WTC11 (cell line): Measurements from ENCODE around the gene DHRS7B. TPM values are rescaled to one million over a fixed set of nuclear protein-coding genes. Genes with fewer than 3 reads are reported as not detected.

Experiments
- ATAC-seq: fragments of 200-7000 bp; cut with Tn5 transposase; 2 replicates; pipeline ENCODE4 v1.10.0; 2021; ENCODE audit warnings: mild to moderate bottlenecking, moderate library complexity
- CTCF ChIA-PET: fragments of 300-600 bp; sonication (Branson Sonifier 250); formaldehyde crosslinking; loops from one replicate; lab custom pipeline; 2021; ENCODE audit warnings: antibody characterized with exemption; lab: Charles Lee
- POLR2A ChIA-PET: fragments of 350-600 bp; sonication (Branson Sonifier 250); formaldehyde crosslinking; loops from one replicate; lab custom pipeline; 2021; ENCODE audit warnings: antibody characterized with exemption; lab: Charles Lee
- DNase-seq: peaks from one replicate; pipeline ENCODE4 v3.0.0; 2021; ENCODE audit warnings: low spot score
- H3K27ac Mint-ChIP-seq: 2 replicates; pipeline ENCODE4 v1.8.0; 2021; ENCODE audit warnings: mixed read lengths
- H3K27me3 Mint-ChIP-seq: 2 replicates; pipeline ENCODE4 v1.8.0; 2021; ENCODE audit warnings: low read depth, mild to moderate bottlenecking, moderate library complexity, mixed read lengths
- H3K36me3 Mint-ChIP-seq: 2 replicates; pipeline ENCODE4 v1.8.0; 2021; ENCODE audit warnings: mixed read lengths
- H3K4me1 Mint-ChIP-seq: 2 replicates; pipeline ENCODE4 v1.8.0; 2022; ENCODE audit warnings: mixed read lengths
- H3K4me3 Mint-ChIP-seq: 2 replicates; pipeline ENCODE4 v1.8.0; 2021; ENCODE audit warnings: mild to moderate bottlenecking, moderate library complexity, mixed read lengths
- H3K9me3 Mint-ChIP-seq: 2 replicates; pipeline ENCODE4 v1.8.0; 2021; ENCODE audit warnings: mixed read lengths
- CREM ChIP-seq: sonication (generic); formaldehyde crosslinking; IDR thresholded peaks from 2 replicates; pipeline ENCODE4 v1.8.1; 2022; ENCODE audit warnings: mild to moderate bottlenecking, missing genetic modification reagents, moderate library complexity
- EMX1 ChIP-seq: fragments of 250-450 bp; sonication (Bioruptor Pico); IDR thresholded peaks from 2 replicates; pipeline ENCODE4 v1.8.0; 2021; ENCODE audit warnings: mild to moderate bottlenecking
- GRHL2 ChIP-seq: fragments of 250-450 bp; sonication (Bioruptor Pico); IDR thresholded peaks from 2 replicates; pipeline ENCODE4 v1.8.0; 2022; ENCODE audit warnings: mild to moderate bottlenecking, moderate library complexity; ENCODE audit not compliant: insufficient replicate concordance, severe bottlenecking
- JUN ChIP-seq: sonication (generic); formaldehyde crosslinking; IDR thresholded peaks from 2 replicates; pipeline ENCODE4 v1.8.0; 2023; ENCODE audit warnings: mild to moderate bottlenecking, missing genetic modification reagents
- NR3C1 ChIP-seq: sonication (generic); formaldehyde crosslinking; conservative IDR thresholded peaks from 2 replicates; pipeline ENCODE4 v1.8.1; 2023; ENCODE audit warnings: low read depth, mild to moderate bottlenecking, missing genetic modification reagents
- OVOL2 ChIP-seq: fragments of 250-450 bp; sonication (Bioruptor Pico); IDR thresholded peaks from 2 replicates; pipeline ENCODE4 v1.9.0; 2021; ENCODE audit warnings: mild to moderate bottlenecking, borderline replicate concordance
- PRRX2 ChIP-seq: fragments of 250-450 bp; sonication (Bioruptor Pico); IDR thresholded peaks from 2 replicates; pipeline ENCODE4 v1.8.0; 2021; ENCODE audit warnings: mild to moderate bottlenecking
- SMAD3 ChIP-seq: sonication (generic); formaldehyde crosslinking; IDR thresholded peaks from 2 replicates; pipeline ENCODE4 v1.8.0; 2022; ENCODE audit warnings: missing genetic modification reagents, mild to moderate bottlenecking, borderline replicate concordance
- ZNF121 ChIP-seq: sonication (generic); formaldehyde crosslinking; IDR thresholded peaks from 2 replicates; pipeline ENCODE4 v1.8.0; 2023; ENCODE audit warnings: missing genetic modification reagents
- ZNF396 ChIP-seq: fragments of 250-450 bp; sonication (Bioruptor Pico); IDR thresholded peaks from 2 replicates; pipeline ENCODE4 v1.8.0; 2021; ENCODE audit warnings: mild to moderate bottlenecking, moderate library complexity, borderline replicate concordance
- ZNF416 ChIP-seq: fragments of 250-450 bp; sonication (Bioruptor Pico); IDR thresholded peaks from 2 replicates; pipeline ENCODE4 v1.9.0; 2021; ENCODE audit warnings: mild to moderate bottlenecking, inconsistent platforms
- total RNA-seq: library from RNA; stranded (reverse); gene quantifications from 3 replicates; pipeline ENCODE4 v1.2.3, GENCODE V29; 2021
- TF ChIP-seq, protein P1 (sequence below): sonication (generic); formaldehyde crosslinking; IDR thresholded peaks from 2 replicates; pipeline ENCODE4 v1.8.1; 2023; ENCODE audit warnings: mild to moderate bottlenecking, missing genetic modification reagents
- TF ChIP-seq, protein P2 (sequence below): sonication (generic); formaldehyde crosslinking; IDR thresholded peaks from 2 replicates; pipeline ENCODE4 v1.8.1; 2023; ENCODE audit warnings: mild to moderate bottlenecking, missing genetic modification reagents, moderate library complexity
- TF ChIP-seq, protein P3 (sequence below): fragments of 200-600 bp; IDR thresholded peaks from 2 replicates; pipeline ENCODE4 v1.8.0; 2022; ENCODE audit warnings: antibody characterized with exemption
- TF ChIP-seq, protein P4 (sequence below): fragments of 250-450 bp; sonication (Bioruptor Pico); IDR thresholded peaks from 2 replicates; pipeline ENCODE4 v1.9.0; 2021; ENCODE audit warnings: mild to moderate bottlenecking
- TF ChIP-seq, protein P5 (sequence below): sonication (generic); formaldehyde crosslinking; IDR thresholded peaks from 2 replicates; pipeline ENCODE4 v1.8.1; 2023; ENCODE audit warnings: mild to moderate bottlenecking, missing genetic modification reagents, borderline replicate concordance

DHRS7B gene
- total RNA-seq, 1 experiment from 2014 or later, result 15.6 TPM

DNA sequence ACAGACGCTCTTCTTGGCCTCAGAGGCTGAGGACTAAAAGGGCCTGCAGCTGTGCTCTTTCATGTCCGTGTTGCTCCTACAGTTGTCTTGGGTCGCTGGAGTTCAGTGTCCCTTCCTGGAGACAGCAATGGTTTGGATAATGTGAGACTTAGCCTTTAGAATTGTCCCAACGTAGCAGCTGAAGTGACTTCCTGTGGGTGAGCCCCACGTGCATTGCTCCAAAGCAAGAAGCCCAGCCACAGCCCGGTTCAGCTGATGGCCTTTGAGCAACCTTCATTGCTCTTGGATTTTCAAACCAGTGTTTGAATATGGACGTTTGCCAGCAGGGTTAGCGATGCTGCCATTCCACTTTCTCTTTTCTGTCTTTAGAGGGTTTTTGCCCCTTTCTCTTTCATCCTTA is 67.5 kb downstream of the DHRS7B start:
- Mint-ChIP-seq H3K27me3 (no peaks in the 10 kb centered on the region), H3K36me3 (peaks cover 30% of the 10 kb centered on the region), H3K27ac (peak overlapping the region; percentile 66), H3K9me3 (no peaks in the 10 kb centered on the region), H3K4me3 (no peak overlapping the region), H3K4me1 (peaks cover 34% of the 10 kb centered on the region)
- ATAC-seq (no peak), DNase-seq (no peak)
- ChIA-PET POLR2A (no interaction called here), CTCF (interaction anchor here (1.0 kb wide), 1 partner anchor 201 kb away, joined by 4 read pairs; no protein-coding TSS in a partner anchor)
- TF ChIP-seq PRRX2 (CRISPR knock-in tag), result no peak

DNA sequence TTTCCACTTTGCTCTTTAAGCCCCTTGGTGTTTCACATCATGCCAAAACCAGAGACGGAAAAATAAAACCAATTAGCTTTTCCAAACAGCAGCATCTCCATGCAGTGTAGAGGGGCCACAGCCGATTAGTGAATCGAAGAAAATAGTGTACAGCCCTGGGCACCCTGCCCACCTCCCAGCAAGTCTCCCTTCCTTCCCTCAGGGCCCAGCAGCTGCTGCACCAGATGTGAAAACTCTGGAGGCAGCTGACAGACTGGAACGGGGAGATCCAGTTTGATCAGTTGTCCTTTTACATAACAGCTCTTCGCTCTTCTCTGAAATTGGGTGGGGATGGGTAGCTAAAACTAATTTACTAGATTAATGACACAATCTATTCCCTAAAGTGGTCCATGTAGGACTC is 67.9 kb downstream of the DHRS7B start:
- TF ChIP-seq JUN (CRISPR knock-in tag) (no peak), PRRX2 (CRISPR knock-in tag) (no peak), NR3C1 (no peak), ZNF416 (CRISPR knock-in tag) (no peak), OVOL2 (no peak), EMX1 (CRISPR knock-in tag) (no peak), ZNF121 (CRISPR knock-in tag) (no peak)
- TF ChIP-seq, protein P1, sequence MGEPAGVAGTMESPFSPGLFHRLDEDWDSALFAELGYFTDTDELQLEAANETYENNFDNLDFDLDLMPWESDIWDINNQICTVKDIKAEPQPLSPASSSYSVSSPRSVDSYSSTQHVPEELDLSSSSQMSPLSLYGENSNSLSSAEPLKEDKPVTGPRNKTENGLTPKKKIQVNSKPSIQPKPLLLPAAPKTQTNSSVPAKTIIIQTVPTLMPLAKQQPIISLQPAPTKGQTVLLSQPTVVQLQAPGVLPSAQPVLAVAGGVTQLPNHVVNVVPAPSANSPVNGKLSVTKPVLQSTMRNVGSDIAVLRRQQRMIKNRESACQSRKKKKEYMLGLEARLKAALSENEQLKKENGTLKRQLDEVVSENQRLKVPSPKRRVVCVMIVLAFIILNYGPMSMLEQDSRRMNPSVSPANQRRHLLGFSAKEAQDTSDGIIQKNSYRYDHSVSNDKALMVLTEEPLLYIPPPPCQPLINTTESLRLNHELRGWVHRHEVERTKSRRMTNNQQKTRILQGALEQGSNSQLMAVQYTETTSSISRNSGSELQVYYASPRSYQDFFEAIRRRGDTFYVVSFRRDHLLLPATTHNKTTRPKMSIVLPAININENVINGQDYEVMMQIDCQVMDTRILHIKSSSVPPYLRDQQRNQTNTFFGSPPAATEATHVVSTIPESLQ, result no peak
- TF ChIP-seq, protein P2, sequence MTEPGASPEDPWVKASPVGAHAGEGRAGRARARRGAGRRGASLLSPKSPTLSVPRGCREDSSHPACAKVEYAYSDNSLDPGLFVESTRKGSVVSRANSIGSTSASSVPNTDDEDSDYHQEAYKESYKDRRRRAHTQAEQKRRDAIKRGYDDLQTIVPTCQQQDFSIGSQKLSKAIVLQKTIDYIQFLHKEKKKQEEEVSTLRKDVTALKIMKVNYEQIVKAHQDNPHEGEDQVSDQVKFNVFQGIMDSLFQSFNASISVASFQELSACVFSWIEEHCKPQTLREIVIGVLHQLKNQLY (CRISPR knock-in tag), result no peak
- TF ChIP-seq, protein P3, sequence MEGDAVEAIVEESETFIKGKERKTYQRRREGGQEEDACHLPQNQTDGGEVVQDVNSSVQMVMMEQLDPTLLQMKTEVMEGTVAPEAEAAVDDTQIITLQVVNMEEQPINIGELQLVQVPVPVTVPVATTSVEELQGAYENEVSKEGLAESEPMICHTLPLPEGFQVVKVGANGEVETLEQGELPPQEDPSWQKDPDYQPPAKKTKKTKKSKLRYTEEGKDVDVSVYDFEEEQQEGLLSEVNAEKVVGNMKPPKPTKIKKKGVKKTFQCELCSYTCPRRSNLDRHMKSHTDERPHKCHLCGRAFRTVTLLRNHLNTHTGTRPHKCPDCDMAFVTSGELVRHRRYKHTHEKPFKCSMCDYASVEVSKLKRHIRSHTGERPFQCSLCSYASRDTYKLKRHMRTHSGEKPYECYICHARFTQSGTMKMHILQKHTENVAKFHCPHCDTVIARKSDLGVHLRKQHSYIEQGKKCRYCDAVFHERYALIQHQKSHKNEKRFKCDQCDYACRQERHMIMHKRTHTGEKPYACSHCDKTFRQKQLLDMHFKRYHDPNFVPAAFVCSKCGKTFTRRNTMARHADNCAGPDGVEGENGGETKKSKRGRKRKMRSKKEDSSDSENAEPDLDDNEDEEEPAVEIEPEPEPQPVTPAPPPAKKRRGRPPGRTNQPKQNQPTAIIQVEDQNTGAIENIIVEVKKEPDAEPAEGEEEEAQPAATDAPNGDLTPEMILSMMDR, result no peak
- TF ChIP-seq, all 79 proteins: peak for 0
- ATAC-seq (no peak), DNase-seq (no peak)
- Mint-ChIP-seq H3K4me1 (peaks cover 39% of the 10 kb centered on the region), H3K4me3 (no peak overlapping the region), H3K36me3 (peaks cover 30% of the 10 kb centered on the region), H3K27me3 (no peaks in the 10 kb centered on the region), H3K9me3 (no peaks in the 10 kb centered on the region), H3K27ac (peak overlapping the region; percentile 66)
- CTCF ChIA-PET, result interaction anchor here (1.0 kb wide), 1 partner anchor 202 kb away, joined by 4 read pairs; no protein-coding TSS in a partner anchor
- POLR2A ChIA-PET, result no interaction called here

DNA sequence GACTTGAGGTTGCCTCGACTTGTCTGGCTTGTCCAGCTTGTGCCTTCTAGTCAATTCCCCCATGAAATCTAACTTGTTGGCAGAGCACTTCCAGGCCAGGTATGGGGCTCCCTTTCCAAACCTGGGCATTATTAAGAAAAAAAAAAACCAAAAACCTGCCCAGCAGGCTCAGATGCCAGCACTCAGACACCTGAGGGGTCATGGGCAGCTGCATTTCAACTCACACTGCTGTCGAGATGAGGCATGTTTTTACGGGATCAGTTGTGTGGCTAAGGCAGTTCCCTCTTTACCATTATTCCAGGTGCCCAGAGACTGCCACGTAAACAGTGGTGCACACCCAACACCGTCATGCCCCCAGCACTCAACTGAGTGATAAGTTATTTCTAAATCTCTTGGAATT is 69.4 kb downstream of the DHRS7B start:
- H3K9me3 Mint-ChIP-seq, result no peaks in the 10 kb centered on the region
- CTCF ChIA-PET, result no interaction called here
- TF ChIP-seq ZNF396, result no peak
- TF ChIP-seq, protein P4, sequence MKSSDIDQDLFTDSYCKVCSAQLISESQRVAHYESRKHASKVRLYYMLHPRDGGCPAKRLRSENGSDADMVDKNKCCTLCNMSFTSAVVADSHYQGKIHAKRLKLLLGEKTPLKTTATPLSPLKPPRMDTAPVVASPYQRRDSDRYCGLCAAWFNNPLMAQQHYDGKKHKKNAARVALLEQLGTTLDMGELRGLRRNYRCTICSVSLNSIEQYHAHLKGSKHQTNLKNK (CRISPR knock-in tag), result no peak
- TF ChIP-seq, protein P5, sequence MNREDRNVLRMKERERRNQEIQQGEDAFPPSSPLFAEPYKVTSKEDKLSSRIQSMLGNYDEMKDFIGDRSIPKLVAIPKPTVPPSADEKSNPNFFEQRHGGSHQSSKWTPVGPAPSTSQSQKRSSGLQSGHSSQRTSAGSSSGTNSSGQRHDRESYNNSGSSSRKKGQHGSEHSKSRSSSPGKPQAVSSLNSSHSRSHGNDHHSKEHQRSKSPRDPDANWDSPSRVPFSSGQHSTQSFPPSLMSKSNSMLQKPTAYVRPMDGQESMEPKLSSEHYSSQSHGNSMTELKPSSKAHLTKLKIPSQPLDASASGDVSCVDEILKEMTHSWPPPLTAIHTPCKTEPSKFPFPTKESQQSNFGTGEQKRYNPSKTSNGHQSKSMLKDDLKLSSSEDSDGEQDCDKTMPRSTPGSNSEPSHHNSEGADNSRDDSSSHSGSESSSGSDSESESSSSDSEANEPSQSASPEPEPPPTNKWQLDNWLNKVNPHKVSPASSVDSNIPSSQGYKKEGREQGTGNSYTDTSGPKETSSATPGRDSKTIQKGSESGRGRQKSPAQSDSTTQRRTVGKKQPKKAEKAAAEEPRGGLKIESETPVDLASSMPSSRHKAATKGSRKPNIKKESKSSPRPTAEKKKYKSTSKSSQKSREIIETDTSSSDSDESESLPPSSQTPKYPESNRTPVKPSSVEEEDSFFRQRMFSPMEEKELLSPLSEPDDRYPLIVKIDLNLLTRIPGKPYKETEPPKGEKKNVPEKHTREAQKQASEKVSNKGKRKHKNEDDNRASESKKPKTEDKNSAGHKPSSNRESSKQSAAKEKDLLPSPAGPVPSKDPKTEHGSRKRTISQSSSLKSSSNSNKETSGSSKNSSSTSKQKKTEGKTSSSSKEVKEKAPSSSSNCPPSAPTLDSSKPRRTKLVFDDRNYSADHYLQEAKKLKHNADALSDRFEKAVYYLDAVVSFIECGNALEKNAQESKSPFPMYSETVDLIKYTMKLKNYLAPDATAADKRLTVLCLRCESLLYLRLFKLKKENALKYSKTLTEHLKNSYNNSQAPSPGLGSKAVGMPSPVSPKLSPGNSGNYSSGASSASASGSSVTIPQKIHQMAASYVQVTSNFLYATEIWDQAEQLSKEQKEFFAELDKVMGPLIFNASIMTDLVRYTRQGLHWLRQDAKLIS, result no peak
- TF ChIP-seq, protein P3, result no peak
- TF ChIP-seq, protein P1, result no peak
- no peak for TF ChIP-seq CREM (CRISPR knock-in tag)
- no peak for TF ChIP-seq ZNF121 (CRISPR knock-in tag)
- TF ChIP-seq GRHL2 (CRISPR knock-in tag), result no peak
- no peak for TF ChIP-seq SMAD3 (CRISPR knock-in tag)

More for the DNA sequence above, 69.4 kb downstream of the DHRS7B start:
- Mint-ChIP-seq H3K27me3 (no peaks in the 10 kb centered on the region), H3K27ac (no peak overlapping the region), H3K4me3 (no peak overlapping the region), H3K4me1 (peaks cover 53% of the 10 kb centered on the region), H3K36me3 (peaks cover 28% of the 10 kb centered on the region)
- ATAC-seq, result no peak
- POLR2A ChIA-PET, result interaction anchor here (0.6 kb wide), 1 partner anchor 20 kb away, joined by 4 read pairs; no protein-coding TSS in a partner anchor
- no peak for DNase-seq
